Measurements from ENCODE around the gene ZMAT5.

The ZMAT5 gene

DNA sequence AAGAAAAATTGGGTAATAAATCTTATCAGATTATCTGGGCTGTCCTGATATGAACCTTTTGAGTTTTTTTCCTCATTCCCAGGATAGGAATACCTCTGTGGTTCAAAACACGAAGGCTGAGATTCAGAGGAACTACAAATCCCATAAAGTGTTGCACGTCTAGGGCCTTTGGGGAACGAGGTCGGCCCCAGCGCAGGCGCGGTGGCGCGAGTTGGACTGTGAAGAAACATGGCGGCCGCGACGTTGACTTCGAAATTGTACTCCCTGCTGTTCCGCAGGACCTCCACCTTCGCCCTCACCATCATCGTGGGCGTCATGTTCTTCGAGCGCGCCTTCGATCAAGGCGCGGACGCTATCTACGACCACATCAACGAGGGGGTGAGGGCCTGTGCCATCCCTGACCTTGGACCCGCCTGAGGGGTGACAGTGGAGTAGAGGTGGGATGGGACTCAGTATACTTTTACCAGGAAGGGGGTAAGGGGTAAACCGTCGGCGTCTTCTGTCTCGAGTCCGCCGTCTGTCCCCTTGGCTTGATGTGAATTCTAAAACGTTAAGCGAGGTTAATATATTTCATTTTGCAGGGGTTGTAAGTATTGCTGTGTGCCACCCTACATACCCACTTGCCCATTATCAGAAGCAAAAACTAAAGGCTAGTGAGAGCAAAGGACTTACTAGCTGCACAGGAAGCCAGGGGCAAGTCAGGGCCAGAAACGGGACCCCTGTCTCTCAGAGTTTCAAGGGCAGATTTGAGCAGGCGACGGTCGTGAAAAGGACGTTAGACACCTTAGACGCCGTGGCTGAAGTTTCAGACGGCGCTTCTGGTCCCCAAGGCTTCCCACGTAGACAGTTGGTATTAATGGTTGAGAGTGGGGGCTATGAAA is 604 bp upstream of the ZMAT5 start, which contains the start of gene UQCR10:
UQCR10 (plus strand) TSS at position 199 of the 881 bp plus-strand sequence; CDS start at position 229, 30 bp downstream.
- Histone ChIP-seq H3K9me3 (ENCODE audit: control insufficient read depth, insufficient read depth, low read depth, low read length) (no peaks in the 10 kb centered on the region), H3K4me1 (ENCODE audit: control insufficient read depth, insufficient read depth, low read length) (peaks cover 2% of the 10 kb centered on the region; the same call in 1 of the 2 replicates), H3K27ac (ENCODE audit: extremely low read depth, low read depth, low read length) (peak within 1 kb of the TSS; percentile 87), H3K36me3 (ENCODE audit: control insufficient read depth in 2 of 2, insufficient read depth in 1 of 2, low read length in 2 of 2) (peaks cover 11 to 32% of the 10 kb centered on the region in 2 experiments), H3K4me3 (ENCODE audit: low read depth, low read length) (peak within 1 kb of the TSS; percentile 80)
- ChIA-PET POLR2A (interaction anchor here (0.6 to 1.5 kb wide), 16 partner anchors 8 to 657 kb away, joined by 3 to 7 read pairs (median 4); partner anchors contain the start of genes CCDC157, MTMR3, SF3A1 and THOC5), CTCF (interaction anchor here (1.0 to 1.7 kb wide), 4 partner anchors 136 to 321 kb away, joined by 3 to 7 read pairs (median 6); no protein-coding TSS in a partner anchor)
- no peak for TF ChIP-seq REPIN1 (tag by site-specific recombination; IDR thresholded peaks at IDR 0.05; ENCODE audit: low read depth)
- TF ChIP-seq ZNF548 (tag by site-specific recombination; IDR thresholded peaks at IDR 0.05): no peak
- TF ChIP-seq TCF7L2 (IDR thresholded peaks at IDR 0.05; ENCODE audit: borderline replicate concordance, low read depth, low read length): no peak
- TF ChIP-seq ZNF837 (tag by site-specific recombination; IDR thresholded peaks at IDR 0.05): no peak
- TF ChIP-seq ZEB2 (tag by site-specific recombination; IDR thresholded peaks at IDR 0.05): peak; percentile 8; the same call in 1 of the 2 replicates
- TF ChIP-seq ZNF558 (tag by site-specific recombination; IDR thresholded peaks at IDR 0.05): no peak
- peak; percentile 73 for TF ChIP-seq ZBTB20 (tag by site-specific recombination; IDR thresholded peaks at IDR 0.05)
- 0 out of 2 replicates have a peak, but pooled peaks have one; percentile 11 for TF ChIP-seq ZNF660 (tag by site-specific recombination; IDR thresholded peaks at IDR 0.05)
- no peak for TF ChIP-seq GLI2 (tag by site-specific recombination; IDR thresholded peaks at IDR 0.05; ENCODE audit: borderline replicate concordance, low read depth)
- TF ChIP-seq, protein P1, sequence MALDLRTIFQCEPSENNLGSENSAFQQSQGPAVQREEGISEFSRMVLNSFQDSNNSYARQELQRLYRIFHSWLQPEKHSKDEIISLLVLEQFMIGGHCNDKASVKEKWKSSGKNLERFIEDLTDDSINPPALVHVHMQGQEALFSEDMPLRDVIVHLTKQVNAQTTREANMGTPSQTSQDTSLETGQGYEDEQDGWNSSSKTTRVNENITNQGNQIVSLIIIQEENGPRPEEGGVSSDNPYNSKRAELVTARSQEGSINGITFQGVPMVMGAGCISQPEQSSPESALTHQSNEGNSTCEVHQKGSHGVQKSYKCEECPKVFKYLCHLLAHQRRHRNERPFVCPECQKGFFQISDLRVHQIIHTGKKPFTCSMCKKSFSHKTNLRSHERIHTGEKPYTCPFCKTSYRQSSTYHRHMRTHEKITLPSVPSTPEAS (tag by site-specific recombination; IDR thresholded peaks at IDR 0.05): no peak
- TF ChIP-seq PRDM1 (tag by site-specific recombination; IDR thresholded peaks at IDR 0.05): no peak
- 0 out of 2 replicates have a peak, but pooled peaks have one; percentile 13 for TF ChIP-seq KLF9 (tag by site-specific recombination; IDR thresholded peaks at IDR 0.05; ENCODE audit: low read depth)
- no peak for TF ChIP-seq ZNF514 (tag by site-specific recombination; IDR thresholded peaks at IDR 0.05)
- TF ChIP-seq ZNF791 (tag by site-specific recombination; IDR thresholded peaks at IDR 0.05): no peak
- TF ChIP-seq ZBTB17 (tag by site-specific recombination; IDR thresholded peaks at IDR 0.05): peak; percentile 64
- no peak for TF ChIP-seq ZNF624 (tag by site-specific recombination; IDR thresholded peaks at IDR 0.05)
- TF ChIP-seq ZNF473 (tag by site-specific recombination; IDR thresholded peaks at IDR 0.05): no peak
- TF ChIP-seq, protein P2, sequence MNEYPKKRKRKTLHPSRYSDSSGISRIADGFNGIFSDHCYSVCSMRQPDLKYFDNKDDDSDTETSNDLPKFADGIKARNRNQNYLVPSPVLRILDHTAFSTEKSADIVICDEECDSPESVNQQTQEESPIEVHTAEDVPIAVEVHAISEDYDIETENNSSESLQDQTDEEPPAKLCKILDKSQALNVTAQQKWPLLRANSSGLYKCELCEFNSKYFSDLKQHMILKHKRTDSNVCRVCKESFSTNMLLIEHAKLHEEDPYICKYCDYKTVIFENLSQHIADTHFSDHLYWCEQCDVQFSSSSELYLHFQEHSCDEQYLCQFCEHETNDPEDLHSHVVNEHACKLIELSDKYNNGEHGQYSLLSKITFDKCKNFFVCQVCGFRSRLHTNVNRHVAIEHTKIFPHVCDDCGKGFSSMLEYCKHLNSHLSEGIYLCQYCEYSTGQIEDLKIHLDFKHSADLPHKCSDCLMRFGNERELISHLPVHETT (tag by site-specific recombination; IDR thresholded peaks at IDR 0.05): no peak
- TF ChIP-seq EGR2 (tag by site-specific recombination; IDR thresholded peaks at IDR 0.05; ENCODE audit: low read depth): peak; percentile 60
- peak; percentile 12; the same call in 1 of the 2 replicates for TF ChIP-seq ZNF391 (tag by site-specific recombination; IDR thresholded peaks at IDR 0.05; ENCODE audit: borderline replicate concordance, low read depth)
- no peak for TF ChIP-seq ZNF366 (tag by site-specific recombination; conservative IDR thresholded peaks at IDR 0.05)
- peak; percentile 51; the same call in 1 of the 2 replicates for TF ChIP-seq SP2 (tag by site-specific recombination; IDR thresholded peaks at IDR 0.05)
- peak; percentile 13; the same call in 1 of the 2 replicates for TF ChIP-seq ZNF394 (tag by site-specific recombination; IDR thresholded peaks at IDR 0.05; ENCODE audit: borderline replicate concordance)
- 0 out of 2 replicates have a peak, but pooled peaks have one; percentile 34 for TF ChIP-seq KLF16 (tag by site-specific recombination; IDR thresholded peaks at IDR 0.05)
- TF ChIP-seq ZBTB8A (tag by site-specific recombination; IDR thresholded peaks at IDR 0.05): no peak
- TF ChIP-seq ZSCAN30 (tag by site-specific recombination; IDR thresholded peaks at IDR 0.05): no peak
- TF ChIP-seq, protein P3, sequence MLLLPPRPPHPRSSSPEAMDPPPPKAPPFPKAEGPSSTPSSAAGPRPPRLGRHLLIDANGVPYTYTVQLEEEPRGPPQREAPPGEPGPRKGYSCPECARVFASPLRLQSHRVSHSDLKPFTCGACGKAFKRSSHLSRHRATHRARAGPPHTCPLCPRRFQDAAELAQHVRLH (tag by site-specific recombination; IDR thresholded peaks at IDR 0.05): no peak
- TF ChIP-seq GLI4 (tag by site-specific recombination; IDR thresholded peaks at IDR 0.05): no peak
- 0 out of 2 replicates have a peak, but pooled peaks have one; percentile 16 for TF ChIP-seq WT1 (tag by site-specific recombination; IDR thresholded peaks at IDR 0.05)
- TF ChIP-seq ZNF16 (tag by site-specific recombination; IDR thresholded peaks at IDR 0.05; ENCODE audit: low read depth): no peak
- TF ChIP-seq, protein P4, sequence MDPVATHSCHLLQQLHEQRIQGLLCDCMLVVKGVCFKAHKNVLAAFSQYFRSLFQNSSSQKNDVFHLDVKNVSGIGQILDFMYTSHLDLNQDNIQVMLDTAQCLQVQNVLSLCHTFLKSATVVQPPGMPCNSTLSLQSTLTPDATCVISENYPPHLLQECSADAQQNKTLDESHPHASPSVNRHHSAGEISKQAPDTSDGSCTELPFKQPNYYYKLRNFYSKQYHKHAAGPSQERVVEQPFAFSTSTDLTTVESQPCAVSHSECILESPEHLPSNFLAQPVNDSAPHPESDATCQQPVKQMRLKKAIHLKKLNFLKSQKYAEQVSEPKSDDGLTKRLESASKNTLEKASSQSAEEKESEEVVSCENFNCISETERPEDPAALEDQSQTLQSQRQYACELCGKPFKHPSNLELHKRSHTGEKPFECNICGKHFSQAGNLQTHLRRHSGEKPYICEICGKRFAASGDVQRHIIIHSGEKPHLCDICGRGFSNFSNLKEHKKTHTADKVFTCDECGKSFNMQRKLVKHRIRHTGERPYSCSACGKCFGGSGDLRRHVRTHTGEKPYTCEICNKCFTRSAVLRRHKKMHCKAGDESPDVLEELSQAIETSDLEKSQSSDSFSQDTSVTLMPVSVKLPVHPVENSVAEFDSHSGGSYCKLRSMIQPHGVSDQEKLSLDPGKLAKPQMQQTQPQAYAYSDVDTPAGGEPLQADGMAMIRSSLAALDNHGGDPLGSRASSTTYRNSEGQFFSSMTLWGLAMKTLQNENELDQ (tag by site-specific recombination; IDR thresholded peaks at IDR 0.05; ENCODE audit: low read depth): no peak
- no peak for TF ChIP-seq ZSCAN16 (tag by site-specific recombination; IDR thresholded peaks at IDR 0.05)
- peak; percentile 89 for TF ChIP-seq YY2 (tag by site-specific recombination; IDR thresholded peaks at IDR 0.05)
- TF ChIP-seq ZNF37A (tag by site-specific recombination; IDR thresholded peaks at IDR 0.05): 0 out of 2 replicates have a peak, but pooled peaks have one; percentile 8

Data from HEK293 (cell line).